Aorta (tissue), 5 donors: ENCODE measurements around the gene NEU2. TPM values are rescaled to one million over a fixed set of nuclear protein-coding genes. Genes with fewer than 3 reads are reported as not detected.

Experiments used
- ATAC-seq: fragments of 200-7000 bp; cut with Tn5 transposase; one replicate; pipeline ENCODE4 v1.9.1; 2022; ENCODE audit warnings: moderate library complexity; ENCODE audit not compliant: low FRiP score
- DNase-seq, 2 donors: peaks; one replicate each; pipeline ENCODE4 v3.0.0-alpha.2; 2020
- H3K27ac ChIP-seq, 2 donors: one replicate each; pipeline ENCODE4 v1.5.1; 2013; ENCODE audit warnings: low read length in 2 of 2, mild to moderate bottlenecking in 2 of 2, moderate library complexity in 2 of 2, control low read depth in 1 of 2, inconsistent platforms in 1 of 2, low read depth in 1 of 2
- H3K27me3 ChIP-seq, 2 donors: one replicate each; pipeline ENCODE4 v1.6.1; 2013; ENCODE audit warnings: control low read depth in 1 of 2, low read length in 1 of 2, mild to moderate bottlenecking in 1 of 2, moderate library complexity in 1 of 2; ENCODE audit not compliant: insufficient read depth in 2 of 2, control insufficient read depth in 1 of 2
- H3K36me3 ChIP-seq, 2 donors: one replicate each; pipeline ENCODE4 v1.6.1; 2013; ENCODE audit warnings: control low read depth in 1 of 2, low read length in 1 of 2, mild to moderate bottlenecking in 1 of 2; ENCODE audit not compliant: insufficient read depth in 2 of 2, control insufficient read depth in 1 of 2
- H3K4me1 ChIP-seq, 2 donors: one replicate each; pipeline ENCODE4 v1.6.1; 2013; ENCODE audit warnings: low read length in 2 of 2, control low read depth in 1 of 2, mild to moderate bottlenecking in 1 of 2, moderate library complexity in 1 of 2; ENCODE audit not compliant: insufficient read depth in 2 of 2, control insufficient read depth in 1 of 2
- H3K4me3 ChIP-seq, 2 donors: one replicate each; pipeline ENCODE4 v1.5.1; 2013; ENCODE audit warnings: low read length in 2 of 2, control low read depth in 1 of 2, mild to moderate bottlenecking in 1 of 2
- H3K9me3 ChIP-seq: one replicate; pipeline ENCODE4 v1.6.1; 2013; ENCODE audit warnings: mild to moderate bottlenecking, low read length; ENCODE audit not compliant: control insufficient read depth
- WGBS, 2 donors: extraction: QIAGEN DNeasy Blood & Tissue Kit; methylation state at CpG; one replicate each; pipeline ENCODE4 v1.1.7; 2013; 5-methylcytosine and 5-hydroxymethylcytosine counted together
- intact Hi-C, 2 donors: fragments of 100-400 bp; cut with DNase I; formaldehyde crosslinking; loops; one replicate each; pipeline versions ENCODE4 v1.14.2 to v1.15.0; 2022
- polyA plus RNA-seq, 2 donors: library from polyadenylated mRNA; stranded (reverse); fragments of 200-250 nt; gene quantifications; one replicate each; pipeline ENCODE4 v1.2.3, GENCODE V29; 2013
- total RNA-seq, 2 donors: library from RNA; stranded (reverse); fragmentation: NEBNext Ultra II Directional; extraction: Animal tissue kit (Norgen Biotek cat#: 25700); gene quantifications; one replicate each; pipeline ENCODE4 v1.2.1, GENCODE V29; 2021
- donor health status: healthy with polysubstance abuse.
- donor health status: Bipolar disorder and iron deficiency.
- donor health status: DM: no; HTN: no; CAD: no.
- donor health status: DM: no; HTN: no; CAD: no.
- donor health status: DM: yes; HTN: yes; CAD: no.

Gene NEU2
- total and polyA plus RNA-seq, 4 donors: not detected

- intact Hi-C loops: no loop called here
- no peaks in the 10 kb centered on the region for H3K4me1 ChIP-seq
- H3K27ac ChIP-seq: no peak overlapping the region
- H3K36me3 ChIP-seq: no peaks in the 10 kb centered on the region
- DNase-seq: peak in 1 of 2 donors; percentile 55
- H3K4me3 ChIP-seq: no peak overlapping the region
- H3K27me3 ChIP-seq: no peaks in the 10 kb centered on the region
- 89 to 93% methylated on average over 12 of the region's 12 CpGs for WGBS, 2 donors
- ATAC-seq: no peak
- no peaks in the 10 kb centered on the region for H3K9me3 ChIP-seq
Measured at GRCh38 chr2:233036162-233036838, 3.8 kb downstream of the NEU2 start.

DNA sequence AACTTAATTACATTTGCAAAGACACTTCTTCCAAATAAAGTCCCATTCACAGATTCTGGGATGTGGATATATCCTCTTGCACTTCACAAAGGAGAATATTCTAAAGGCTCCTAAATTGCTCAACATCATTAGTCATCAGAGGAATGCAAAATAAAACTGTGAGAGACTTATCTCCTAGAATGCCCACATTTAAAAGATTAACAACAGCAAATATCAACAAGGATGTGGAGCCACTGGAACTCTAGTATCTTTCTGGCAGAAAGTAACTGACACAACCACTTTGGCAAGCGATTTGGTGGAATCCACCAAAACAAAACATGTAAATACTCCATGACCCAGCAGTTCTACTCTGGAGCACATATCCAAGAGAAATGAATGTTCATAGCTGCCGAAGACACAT, 4.6 kb downstream of the NEU2 start:
- H3K36me3 ChIP-seq: no peaks in the 10 kb centered on the region
- ATAC-seq (no peak), DNase-seq (no peak)
- intact Hi-C loops: no loop called here
- no peak overlapping the region for H3K4me3 ChIP-seq
- H3K4me1 ChIP-seq: no peaks in the 10 kb centered on the region
- WGBS, 2 donors: 91% methylated on average over 2 of the region's 2 CpGs
- H3K27ac ChIP-seq: no peak overlapping the region
- no peaks in the 10 kb centered on the region for H3K9me3 ChIP-seq
- H3K27me3 ChIP-seq: no peaks in the 10 kb centered on the region

- ATAC-seq: no peak
- Histone ChIP-seq H3K4me3 (no peak overlapping the region), H3K36me3 (no peaks in the 10 kb centered on the region), H3K4me1 (no peaks in the 10 kb centered on the region), H3K27ac (no peak overlapping the region), H3K9me3 (no peaks in the 10 kb centered on the region), H3K27me3 (no peaks in the 10 kb centered on the region)
- intact Hi-C loops: no loop called here
- 80 to 83% methylated on average over 8 of the region's 8 CpGs for WGBS, 2 donors
- no peak for DNase-seq
Measured at GRCh38 chr2:233039212-233039845, 6.9 kb downstream of the NEU2 start.

GRCh38 chr2:233039846-233040530, 7.5 kb downstream of the NEU2 start:
- no peak overlapping the region for H3K4me3 ChIP-seq
- whole genome bisulfite sequencing, 2 donors: 92 to 96% methylated on average over 10 of the region's 10 CpGs
- intact Hi-C loops: no loop called here
- no peak overlapping the region for H3K27ac ChIP-seq
- H3K36me3 ChIP-seq: no peaks in the 10 kb centered on the region
- H3K9me3 ChIP-seq: no peaks in the 10 kb centered on the region
- no peaks in the 10 kb centered on the region for H3K4me1 ChIP-seq
- no peaks in the 10 kb centered on the region for H3K27me3 ChIP-seq
- ATAC-seq: no peak
- peak in 1 of 2 donors; percentile 38 for DNase-seq

DNA sequence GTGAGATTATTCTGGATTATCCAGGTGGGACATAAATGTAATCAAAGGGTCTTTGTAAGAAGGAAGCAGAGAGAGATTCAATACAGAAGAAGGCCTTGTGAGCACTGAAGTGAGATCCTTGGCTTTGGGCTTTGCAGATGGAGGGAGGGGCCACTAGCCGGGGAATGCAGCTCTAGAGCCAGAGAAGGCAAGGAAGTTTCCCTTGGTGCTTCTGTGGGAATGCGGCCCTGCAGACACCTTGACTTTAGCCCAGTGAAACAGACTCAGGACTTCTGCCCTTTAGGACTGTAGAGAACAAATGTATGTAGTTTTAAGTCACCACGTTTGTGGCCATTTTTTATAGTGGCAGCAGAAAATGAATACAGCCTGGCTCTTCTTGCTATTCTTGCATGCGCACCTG, 8.1 kb downstream of the NEU2 start:
- WGBS, 2 donors: 86 to 93% methylated on average over 4 of the region's 4 CpGs

DNA sequence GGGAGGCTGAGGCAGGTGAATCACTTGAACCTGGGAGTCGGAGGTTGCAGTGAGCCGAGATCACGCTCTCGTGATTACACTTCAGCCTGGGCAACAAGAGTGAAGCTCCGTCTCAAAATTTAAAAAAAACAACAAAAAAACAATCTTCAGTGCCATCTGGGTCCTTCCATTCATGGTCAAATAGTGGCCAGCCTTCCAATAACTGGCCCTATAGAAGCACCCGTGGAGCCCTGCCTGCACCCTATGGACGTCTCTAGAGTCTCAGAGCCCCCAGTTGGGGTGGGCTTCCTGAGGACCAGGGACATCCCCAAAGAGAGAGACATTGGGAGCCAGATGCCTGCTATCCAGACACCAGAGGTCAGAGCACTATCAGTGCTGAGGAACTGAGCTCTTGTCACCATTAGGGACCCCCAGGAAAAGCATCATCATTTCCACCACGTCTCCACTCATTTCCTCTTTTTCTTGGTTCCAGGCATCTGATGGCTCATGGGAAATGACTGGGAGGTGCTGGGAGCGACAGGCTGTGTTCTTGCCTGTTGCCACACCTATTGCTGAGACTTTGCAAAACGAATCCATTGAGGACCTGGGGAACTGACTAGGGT, 9.4 kb downstream of the NEU2 start:
- intact Hi-C loops: no loop called here
- no peak overlapping the region for H3K4me3 ChIP-seq
- H3K27ac ChIP-seq: no peak overlapping the region
- no peaks in the 10 kb centered on the region for H3K4me1 ChIP-seq
- H3K27me3 ChIP-seq: no peaks in the 10 kb centered on the region
- WGBS, 2 donors: 90 to 91% methylated on average over 10 of the region's 10 CpGs
- DNase-seq (peak in 1 of 2 donors; percentile 32), ATAC-seq (no peak)
- no peaks in the 10 kb centered on the region for H3K36me3 ChIP-seq
- no peaks in the 10 kb centered on the region for H3K9me3 ChIP-seq

More for the DNA sequence above, 8.1 kb downstream of the NEU2 start:
- intact Hi-C loops: no loop called here
- no peak overlapping the region for H3K27ac ChIP-seq
- peak in 1 of 2 donors; percentile 19 for DNase-seq
- H3K9me3 ChIP-seq: no peaks in the 10 kb centered on the region
- no peak for ATAC-seq
- no peaks in the 10 kb centered on the region for H3K36me3 ChIP-seq
- H3K4me1 ChIP-seq: no peaks in the 10 kb centered on the region
- no peak overlapping the region for H3K4me3 ChIP-seq
- no peaks in the 10 kb centered on the region for H3K27me3 ChIP-seq

GRCh38 chr2:233042549-233042948, 10.1 kb downstream of the NEU2 start:
- intact Hi-C loops: no loop called here
- Histone ChIP-seq H3K9me3 (no peaks in the 10 kb centered on the region), H3K4me3 (no peak overlapping the region), H3K4me1 (no peaks in the 10 kb centered on the region), H3K27me3 (no peaks in the 10 kb centered on the region), H3K27ac (no peak overlapping the region), H3K36me3 (no peaks in the 10 kb centered on the region)
- 96% methylated on average over 9 of the region's 9 CpGs for WGBS, 2 donors
- ATAC-seq: no peak
- peak in 1 of 2 donors; percentile 61 for DNase-seq

DNA sequence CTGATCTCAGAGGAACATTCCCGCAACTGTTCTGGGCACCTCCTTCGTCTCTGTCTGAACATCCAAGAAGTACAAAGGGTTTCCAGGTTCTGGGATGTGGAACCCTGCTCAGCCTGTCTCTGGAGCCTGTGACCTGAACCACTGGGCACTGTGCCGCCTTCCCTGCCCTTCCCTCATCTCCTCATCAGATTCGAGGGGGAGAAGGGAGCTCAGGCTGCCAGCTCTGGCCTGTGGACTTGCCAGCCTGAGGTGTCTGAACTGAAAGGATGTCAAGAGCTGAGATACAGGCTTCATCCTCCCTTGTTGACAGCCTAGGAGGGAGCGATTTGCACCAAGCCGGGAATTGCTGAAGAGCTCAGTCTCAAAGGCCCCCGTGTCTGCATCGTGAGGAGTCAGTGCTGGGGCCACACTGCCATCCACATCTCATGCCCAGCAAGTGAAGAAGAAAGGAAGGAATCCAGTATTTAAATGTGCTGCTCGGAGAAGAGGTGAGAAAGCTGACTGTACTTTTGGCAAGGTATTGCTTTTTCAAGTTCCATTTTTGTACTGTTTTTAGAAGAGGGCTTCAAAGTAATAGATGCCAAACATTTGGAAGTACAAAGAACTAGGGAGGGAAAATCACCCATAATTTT, 12.6 kb downstream of the NEU2 start:
- Histone ChIP-seq H3K27ac (no peak overlapping the region), H3K36me3 (no peaks in the 10 kb centered on the region), H3K9me3 (no peaks in the 10 kb centered on the region), H3K27me3 (no peaks in the 10 kb centered on the region), H3K4me3 (no peak overlapping the region), H3K4me1 (no peaks in the 10 kb centered on the region)
- intact Hi-C loops: no loop called here
- DNase-seq (peak; percentile 10 to 21), ATAC-seq (no peak)
- WGBS, 2 donors: 50 to 60% methylated on average over 9 of the region's 9 CpGs
